H1 (cell line): ENCODE data around the gene NPHP3.

Source experiments
- BCL11A ChIP-seq, 2 experiments: IDR thresholded peaks; one replicate each; pipeline ENCODE4 v1.6.1; 2011; ENCODE audit warnings: low read depth in 2 of 2, low read length in 2 of 2, mild to moderate bottlenecking in 2 of 2
- CREB1 ChIP-seq: IDR thresholded peaks from 2 replicates; pipeline ENCODE4 v1.6.1; 2012; ENCODE audit warnings: inconsistent platforms
- HDAC2 ChIP-seq, 2 experiments: fragments of 300-600 bp in 1 of 2; sonication (generic) in 1 of 2; IDR thresholded peaks; 2 replicates each; pipeline ENCODE4 v1.6.1; 2011 to 2012; ENCODE audit warnings: low read depth in 2 of 2, low read length in 2 of 2, mild to moderate bottlenecking in 2 of 2, moderate library complexity in 2 of 2, borderline replicate concordance in 1 of 2, inconsistent platforms in 1 of 2
- HDAC6 ChIP-seq: IDR thresholded peaks from one replicate; pipeline ENCODE4 v1.7.1; 2012; ENCODE audit warnings: low read depth, mild to moderate bottlenecking, inconsistent platforms, low read length, moderate library complexity
- JUND ChIP-seq: IDR thresholded peaks from 2 replicates; pipeline ENCODE4 v1.6.1; 2011; ENCODE audit warnings: mild to moderate bottlenecking, improper control_type of control experiment, low read length
- NANOG ChIP-seq: IDR thresholded peaks from 2 replicates; pipeline ENCODE4 v1.6.1; 2011; ENCODE audit warnings: low read length, low read depth, mild to moderate bottlenecking, inconsistent platforms; ENCODE audit not compliant: insufficient read depth, poor library complexity, severe bottlenecking
- POLR2A ChIP-seq, 2 experiments: IDR thresholded peaks; 1 replicate in 1 of 2; 2 replicates in 1 of 2; pipeline ENCODE4 v1.6.1; 2011; ENCODE audit warnings: low read depth in 2 of 2, low read length in 2 of 2, mild to moderate bottlenecking in 2 of 2; ENCODE audit errors: control extremely low read depth in 1 of 2
- POLR2AphosphoS5 ChIP-seq: IDR thresholded peaks from 2 replicates; pipeline ENCODE4 v1.6.1; 2011; ENCODE audit warnings: low read depth, low read length
- POU5F1 ChIP-seq: IDR thresholded peaks from 2 replicates; pipeline ENCODE4 v1.6.1; 2011; ENCODE audit warnings: low read depth, mild to moderate bottlenecking, low read length, moderate library complexity
- TCF12 ChIP-seq: IDR thresholded peaks from 2 replicates; pipeline ENCODE4 v1.6.1; 2011; ENCODE audit warnings: low read depth, mild to moderate bottlenecking, low read length
- YY1 ChIP-seq: IDR thresholded peaks from 2 replicates; pipeline ENCODE4 v1.6.1; 2011; ENCODE audit warnings: low read depth, mild to moderate bottlenecking, low read length
- TF ChIP-seq, protein P1 (sequence below), 3 experiments: IDR thresholded peaks; 1 replicate in 2 of 3; 2 replicates in 1 of 3; pipeline versions ENCODE4 v1.5.1 to v1.6.1; 2011; ENCODE audit warnings: low read length in 3 of 3, mild to moderate bottlenecking in 3 of 3, inconsistent platforms in 2 of 3, low read depth in 1 of 3, moderate library complexity in 1 of 3; ENCODE audit not compliant: insufficient read depth in 1 of 3; ENCODE audit errors: control extremely low read depth in 1 of 3

DNA sequence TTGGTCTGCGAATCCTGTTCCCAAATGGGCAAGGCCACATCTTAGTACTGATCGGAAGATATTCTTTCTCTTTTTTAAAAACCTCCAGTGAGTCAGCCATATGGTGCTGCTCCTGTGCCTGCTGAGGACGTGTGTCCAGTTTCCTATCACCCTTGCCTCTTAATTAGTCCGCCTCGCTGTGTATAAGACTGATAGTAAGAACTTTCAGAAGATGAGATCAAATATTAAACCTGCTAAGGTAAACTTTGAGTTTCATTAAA is 61.5 kb downstream of the NPHP3 start:
- TF ChIP-seq, protein P1, sequence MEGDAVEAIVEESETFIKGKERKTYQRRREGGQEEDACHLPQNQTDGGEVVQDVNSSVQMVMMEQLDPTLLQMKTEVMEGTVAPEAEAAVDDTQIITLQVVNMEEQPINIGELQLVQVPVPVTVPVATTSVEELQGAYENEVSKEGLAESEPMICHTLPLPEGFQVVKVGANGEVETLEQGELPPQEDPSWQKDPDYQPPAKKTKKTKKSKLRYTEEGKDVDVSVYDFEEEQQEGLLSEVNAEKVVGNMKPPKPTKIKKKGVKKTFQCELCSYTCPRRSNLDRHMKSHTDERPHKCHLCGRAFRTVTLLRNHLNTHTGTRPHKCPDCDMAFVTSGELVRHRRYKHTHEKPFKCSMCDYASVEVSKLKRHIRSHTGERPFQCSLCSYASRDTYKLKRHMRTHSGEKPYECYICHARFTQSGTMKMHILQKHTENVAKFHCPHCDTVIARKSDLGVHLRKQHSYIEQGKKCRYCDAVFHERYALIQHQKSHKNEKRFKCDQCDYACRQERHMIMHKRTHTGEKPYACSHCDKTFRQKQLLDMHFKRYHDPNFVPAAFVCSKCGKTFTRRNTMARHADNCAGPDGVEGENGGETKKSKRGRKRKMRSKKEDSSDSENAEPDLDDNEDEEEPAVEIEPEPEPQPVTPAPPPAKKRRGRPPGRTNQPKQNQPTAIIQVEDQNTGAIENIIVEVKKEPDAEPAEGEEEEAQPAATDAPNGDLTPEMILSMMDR (IDR thresholded peaks at IDR 0.05; ENCODE audit: control extremely low read depth in 1 of 3, insufficient read depth in 1 of 3, low read depth in 1 of 3, low read length in 3 of 3) = no peak
- no peak for TF ChIP-seq POLR2A (IDR thresholded peaks at IDR 0.05; ENCODE audit: control extremely low read depth in 1 of 2, low read depth in 2 of 2, low read length in 2 of 2)
- TF ChIP-seq HDAC6 = no peak
- TF ChIP-seq YY1 = no peak
- no peak for TF ChIP-seq JUND
- no peak for TF ChIP-seq POU5F1
- TF ChIP-seq BCL11A (IDR thresholded peaks at IDR 0.05; ENCODE audit: low read depth in 2 of 2, low read length in 2 of 2) = no peak
- TF ChIP-seq CREB1 = no peak
- no peak for TF ChIP-seq TCF12
- TF ChIP-seq NANOG = no peak
- TF ChIP-seq POLR2AphosphoS5 = no peak
- TF ChIP-seq HDAC2 (IDR thresholded peaks at IDR 0.05; ENCODE audit: borderline replicate concordance in 1 of 2, low read depth in 2 of 2, low read length in 2 of 2) = no peak
